GF-D8 (cell line): ENCODE data around the gene RSRC1.
"Not testable (repeated sequence)": the region's sequence is repeated elsewhere in the genome, so short reads cannot be mapped to it uniquely, and the experiment has no call there.

Experiments used
- DNase-seq: peaks from one replicate; lab custom pipeline; 2025; lab: John Stamatoyannopoulos, UW

RSRC1 gene

GRCh38 chr3:158101335-158102241 lies 8.3 kb upstream of the RSRC1 start:
- no peak for DNase-seq

DNA sequence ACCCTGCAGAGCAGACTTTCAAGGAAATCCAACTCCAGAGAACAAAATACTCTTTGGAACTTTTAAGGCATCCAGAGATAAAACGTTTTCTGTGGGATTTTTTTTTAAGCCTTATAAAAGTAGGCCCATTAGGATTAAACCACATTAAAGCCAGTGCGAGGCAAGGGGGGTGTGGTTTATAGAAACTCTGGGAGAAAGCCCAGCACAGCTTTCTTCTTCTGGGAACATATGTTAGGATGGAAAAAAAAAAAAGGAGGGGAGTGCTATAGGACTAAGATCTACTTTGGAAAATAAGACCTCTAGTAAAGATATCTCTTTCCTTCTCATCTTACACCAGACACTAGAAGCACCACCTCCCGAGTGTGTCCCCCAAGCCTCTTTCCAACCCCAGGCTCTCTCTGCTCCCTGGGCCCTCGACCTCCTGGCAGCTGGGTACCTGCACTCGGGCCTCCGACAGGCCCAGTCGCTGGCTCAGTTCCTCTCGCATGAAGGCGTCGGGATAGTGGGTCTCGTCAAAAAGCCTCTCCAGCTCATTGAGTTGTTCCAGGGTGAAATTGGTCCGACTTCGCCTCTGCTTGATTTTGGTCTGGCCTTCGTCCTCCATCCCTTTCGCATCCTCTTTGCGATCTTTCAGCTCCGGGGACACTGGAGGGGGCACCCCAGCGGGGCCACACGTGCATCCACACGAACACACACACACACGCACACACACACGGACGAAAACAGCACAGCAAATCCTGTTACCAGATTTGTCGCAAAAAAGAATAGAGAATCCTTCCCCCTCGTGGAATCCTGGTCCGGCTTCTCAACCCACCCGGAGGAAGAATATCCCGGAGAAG lies 7.4 kb upstream of the RSRC1 start:
- no peak for DNase-seq

GRCh38 chr3:158103081-158103886 lies 6.6 kb upstream of the RSRC1 start:
- no peak for DNase-seq

- DNase-seq: no peak
These were observed 6.0 kb upstream of the RSRC1 start for GRCh38 chr3:158103887-158104327.

GRCh38 chr3:158104431-158104921 lies 5.4 kb upstream of the RSRC1 start:
- no peak for DNase-seq

DNA sequence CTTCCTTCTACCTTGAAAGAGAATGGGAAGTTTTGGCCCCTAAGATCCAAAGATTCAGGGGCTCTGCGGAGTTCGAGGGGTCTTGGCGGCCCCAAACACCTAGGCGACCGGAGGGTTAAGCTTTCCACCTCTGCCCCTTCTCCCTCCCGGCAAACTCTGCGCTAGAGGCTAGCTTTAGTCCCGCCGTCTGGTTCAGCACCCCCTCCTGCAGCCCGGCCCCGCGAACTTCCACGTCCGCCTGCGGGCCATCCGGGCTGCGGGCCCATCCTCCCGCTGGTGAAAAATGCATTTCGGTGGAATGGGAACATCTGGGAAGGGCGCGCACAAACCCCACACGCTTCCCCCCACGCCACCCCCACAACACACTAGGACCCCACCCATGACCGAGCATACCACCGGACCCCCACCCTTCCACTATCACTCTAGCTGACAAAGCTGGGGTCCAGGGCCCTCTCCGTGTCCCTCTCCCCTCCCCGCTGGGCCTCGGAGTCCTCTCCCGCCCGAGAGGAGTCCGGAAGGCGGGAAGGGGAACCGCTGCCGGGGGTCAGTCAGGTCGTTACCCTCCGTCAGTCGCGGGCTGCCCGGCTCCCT lies 4.7 kb upstream of the RSRC1 start:
- no peak for DNase-seq

GRCh38 chr3:158105710-158106253 lies 4.1 kb upstream of the RSRC1 start:
- DNase-seq: peak; percentile 41

DNA sequence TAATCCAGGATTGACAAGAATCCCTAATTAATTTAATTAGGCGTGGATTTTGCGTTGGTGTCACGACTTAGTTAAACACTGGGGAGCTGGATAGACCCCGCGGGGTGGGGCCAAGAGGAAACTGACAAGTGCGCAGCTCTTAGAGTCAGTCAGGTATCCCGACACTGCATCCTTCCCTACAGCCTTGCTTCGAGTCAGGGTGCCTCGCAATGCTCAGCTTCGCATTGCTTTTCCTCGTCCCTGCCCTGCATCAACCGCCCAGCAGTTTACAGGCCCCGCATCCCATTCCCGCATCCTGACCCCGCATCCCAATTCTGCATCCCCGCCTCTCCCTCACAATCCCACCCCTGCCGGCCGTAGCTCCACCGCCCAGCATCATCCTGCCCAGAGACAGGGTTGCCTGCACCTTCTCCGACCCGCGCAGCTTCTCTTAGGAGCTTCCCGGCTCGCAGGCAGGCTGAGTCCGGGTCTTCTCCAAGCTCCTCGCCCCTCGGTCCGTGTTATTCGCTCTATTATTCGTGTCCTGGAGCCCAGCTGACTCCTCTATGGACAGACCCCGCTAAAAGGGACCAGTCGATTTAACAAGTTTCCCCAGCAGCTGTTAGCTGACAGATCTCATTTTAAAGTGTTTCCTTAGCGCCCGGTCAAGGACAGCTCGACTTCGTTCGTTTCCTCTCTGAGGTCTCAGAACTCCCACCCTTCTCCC lies 3.0 kb upstream of the RSRC1 start:
- no peak for DNase-seq

- DNase-seq: no peak
These were observed 2.1 kb upstream of the RSRC1 start for GRCh38 chr3:158107605-158108444.

GRCh38 chr3:158108445-158108985 lies 1.4 kb upstream of the RSRC1 start:
- DNase-seq: no peak

DNA sequence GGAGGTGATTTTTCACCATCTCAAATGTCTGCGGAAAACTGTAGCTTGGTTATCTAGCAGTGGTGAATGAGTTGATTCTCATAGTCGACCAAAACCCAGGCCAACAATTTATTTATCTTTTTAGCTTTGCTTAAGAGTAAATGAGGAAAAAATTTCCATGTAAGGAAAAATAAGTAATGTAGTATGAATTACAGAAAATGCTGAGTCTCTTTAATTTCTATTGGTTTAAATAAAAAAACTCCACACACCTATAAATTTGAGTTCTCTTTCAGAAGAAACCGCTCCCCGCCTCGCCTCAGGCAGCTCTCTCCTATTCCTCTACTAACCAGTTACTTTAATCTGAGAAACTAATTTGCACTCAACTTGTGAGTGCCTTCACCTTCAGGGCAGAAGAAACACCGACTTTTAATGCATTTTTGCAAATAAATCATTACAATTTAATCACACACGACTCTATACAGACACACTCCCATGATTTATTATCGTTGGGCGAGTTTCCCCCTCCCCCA lies 540 bp upstream of the RSRC1 start:
- no peak for DNase-seq

- DNase-seq: no peak
These were observed 749 bp downstream of the RSRC1 start for GRCh38 chr3:158110658-158111018.

DNA sequence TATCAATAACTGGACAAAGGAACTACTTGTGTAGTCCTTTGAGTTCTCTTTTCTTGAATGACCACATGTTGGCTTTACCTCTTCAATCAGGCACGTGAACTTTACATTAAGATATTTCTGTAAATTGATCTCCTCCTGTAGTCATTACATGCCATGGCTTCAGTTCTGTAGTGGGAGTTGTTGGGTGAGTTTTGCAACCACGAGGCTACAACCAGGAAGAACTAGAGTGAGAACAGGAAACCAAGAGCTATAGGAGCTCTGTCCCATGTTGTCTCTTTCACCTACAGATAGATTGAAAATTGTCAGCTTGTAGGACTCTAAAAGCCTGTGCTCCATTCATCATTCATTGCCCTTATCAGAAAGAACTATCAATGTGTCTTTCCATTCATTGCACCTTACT lies 2.0 kb downstream of the RSRC1 start:
- DNase-seq: peak; percentile 55

DNA sequence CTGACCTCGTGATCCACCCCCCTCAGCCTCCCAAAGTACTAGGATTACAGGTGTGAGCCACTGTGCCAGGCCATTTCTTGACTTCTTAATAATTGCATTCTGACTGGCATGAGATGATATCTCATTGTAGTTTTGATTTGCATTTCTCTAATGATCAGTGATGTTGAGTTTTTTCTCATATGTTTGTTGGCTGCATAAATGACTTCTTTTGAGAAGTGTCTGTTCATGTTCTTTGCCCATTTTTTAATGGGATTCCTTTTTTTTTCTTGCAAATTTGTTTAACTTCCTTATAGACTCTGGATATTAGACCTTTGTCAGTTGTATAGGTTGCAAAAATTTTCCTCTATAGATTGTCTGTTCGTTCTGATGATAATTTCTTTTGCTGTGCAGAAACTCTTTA lies 3.7 kb downstream of the RSRC1 start:
- not testable (repeated sequence) for DNase-seq

- DNase-seq: no peak
These were observed 10.4 kb downstream of the RSRC1 start for GRCh38 chr3:158120330-158120729.

GRCh38 chr3:158121295-158121694 lies 11.4 kb downstream of the RSRC1 start:
- DNase-seq: no peak

DNA sequence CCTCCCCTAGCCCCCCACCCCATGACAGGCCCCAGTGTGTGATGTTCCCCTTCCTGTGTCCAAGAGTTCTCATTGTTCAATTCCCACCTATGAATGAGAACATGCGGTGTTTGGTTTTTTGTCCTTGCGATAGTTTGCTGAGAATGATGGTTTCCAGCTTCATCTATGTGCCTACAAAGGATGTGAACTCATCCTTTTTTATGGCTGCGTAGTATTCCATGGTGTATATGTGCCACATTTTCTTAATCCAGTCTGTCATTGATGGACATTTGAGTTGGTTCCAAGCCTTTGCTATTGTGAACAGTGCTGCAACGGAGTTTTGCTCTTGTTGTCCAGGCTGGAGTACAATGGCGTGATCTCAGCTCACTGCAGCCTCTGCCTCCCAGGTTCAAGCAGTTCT lies 12.8 kb downstream of the RSRC1 start:
- not testable (repeated sequence) for DNase-seq

DNA sequence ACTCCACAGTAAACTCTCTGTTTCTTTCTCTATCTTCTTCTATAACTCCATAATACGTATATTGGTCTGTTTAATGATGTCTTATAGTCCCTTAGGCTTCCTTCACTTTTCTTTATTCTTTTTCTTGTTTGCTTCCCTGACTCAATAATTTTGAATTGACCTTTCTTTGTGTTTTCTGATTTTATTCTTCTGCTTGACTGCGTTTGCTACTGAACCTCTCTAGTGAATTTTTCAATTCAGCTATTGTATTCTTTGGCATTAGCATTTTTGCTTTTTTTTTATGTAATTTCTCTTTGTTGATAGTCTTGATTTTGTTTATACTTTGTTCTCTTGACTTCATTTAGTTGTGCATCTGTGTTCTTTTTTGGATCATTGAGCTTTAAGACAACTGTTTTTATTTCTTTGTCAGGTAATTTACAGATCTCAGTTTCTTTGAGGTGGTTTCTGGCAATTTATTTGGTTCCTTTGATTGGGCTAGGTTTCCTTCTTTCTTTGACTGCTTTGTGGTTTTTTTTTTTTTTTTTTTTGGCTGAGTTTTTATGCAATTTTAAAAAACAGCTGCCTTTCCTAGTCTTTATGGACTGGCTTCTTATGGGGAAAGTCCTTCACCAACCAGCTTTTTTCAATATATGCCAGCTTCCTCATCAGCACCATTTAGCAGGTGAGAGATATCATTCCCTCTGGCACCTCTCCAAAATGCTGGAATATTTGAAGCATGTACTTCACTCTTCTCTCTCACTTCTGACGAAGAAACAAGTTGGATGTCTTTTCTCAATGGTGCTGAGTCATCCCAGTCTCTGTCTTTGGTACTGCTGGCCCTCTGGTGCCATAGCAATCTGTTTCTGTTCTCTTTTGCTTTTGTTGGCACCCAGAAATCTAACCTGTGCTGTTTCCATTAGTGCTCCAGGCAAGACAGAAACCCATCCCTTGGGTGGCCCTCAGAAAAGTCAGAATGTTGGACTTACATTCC lies 17.6 kb downstream of the RSRC1 start:
- no peak for DNase-seq
